ENCODE results near the gene GJA3. TPM values are rescaled to one million over a fixed set of nuclear protein-coding genes. Genes with fewer than 3 reads are reported as not detected.

Gene GJA3
- total RNA-seq, 2 experiments from 2014 or later = 1.0 TPM

DNA sequence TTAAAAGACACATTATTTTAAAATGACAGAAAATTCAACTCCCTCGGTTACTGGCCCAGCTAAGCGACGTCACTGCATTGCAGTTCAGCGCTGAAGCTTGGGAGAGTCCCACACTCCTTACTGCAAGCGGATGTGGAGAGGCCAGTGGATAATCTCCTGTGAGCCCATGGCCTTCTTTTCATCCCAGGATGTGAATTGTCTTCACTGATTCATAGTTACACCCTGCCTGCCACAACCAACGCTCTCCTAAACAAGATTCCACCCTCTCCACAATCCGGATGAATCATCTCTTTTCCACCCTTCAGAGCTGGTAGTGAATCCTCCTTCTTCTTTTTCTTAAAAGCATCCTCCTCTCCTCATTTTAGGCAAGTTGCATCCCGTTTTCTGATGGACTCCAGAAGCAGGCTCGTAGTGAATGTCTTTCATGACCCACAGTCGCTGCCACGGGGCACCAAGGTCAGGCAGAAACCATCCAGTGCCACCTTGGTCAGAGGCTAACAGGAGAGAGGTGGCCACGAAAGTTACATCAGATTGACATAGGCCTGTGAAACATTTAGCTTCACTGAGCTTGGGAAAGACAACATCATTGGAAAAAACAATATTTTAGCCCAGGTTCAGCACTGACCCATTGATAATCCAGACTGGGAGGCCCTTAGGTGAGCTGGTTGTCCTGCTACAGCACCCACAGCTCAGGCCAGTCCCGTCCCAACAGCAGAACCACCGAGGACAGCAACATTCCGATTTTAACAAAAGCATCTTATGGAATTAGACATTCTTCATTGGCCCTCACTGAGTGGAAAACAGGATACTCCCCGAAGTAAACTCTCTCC lies 29.8 kb upstream of the GJA3 start:
- Mint-ChIP-seq H3K36me3 (no peaks in the 10 kb centered on the region), H3K4me3 (no peak overlapping the region), H3K4me1 (peaks cover 20% of the 10 kb centered on the region), H3K27ac (no peak overlapping the region), H3K27me3 (peaks cover 47% of the 10 kb centered on the region), H3K9me3 (no peaks in the 10 kb centered on the region)
- no peak for DNase-seq

- H3K27me3 Mint-ChIP-seq = peaks cover 41% of the 10 kb centered on the region
- H3K9me3 Mint-ChIP-seq = no peaks in the 10 kb centered on the region
- H3K4me3 Mint-ChIP-seq = no peak overlapping the region
- no peaks in the 10 kb centered on the region for H3K36me3 Mint-ChIP-seq
- DNase-seq = no peak
- no peak overlapping the region for H3K27ac Mint-ChIP-seq
- H3K4me1 Mint-ChIP-seq = peaks cover 20% of the 10 kb centered on the region
These were observed 29.2 kb upstream of the GJA3 start for GRCh38 chr13:20190076-20190475.

- DNase-seq = peak; percentile 18
- peaks cover 29% of the 10 kb centered on the region for H3K27me3 Mint-ChIP-seq
- no peak overlapping the region for H3K4me3 Mint-ChIP-seq
- H3K9me3 Mint-ChIP-seq = no peaks in the 10 kb centered on the region
- H3K36me3 Mint-ChIP-seq = no peaks in the 10 kb centered on the region
- H3K4me1 Mint-ChIP-seq = peaks cover 10% of the 10 kb centered on the region
- no peak overlapping the region for H3K27ac Mint-ChIP-seq
These were observed 28.1 kb upstream of the GJA3 start for GRCh38 chr13:20188667-20189553.

DNA sequence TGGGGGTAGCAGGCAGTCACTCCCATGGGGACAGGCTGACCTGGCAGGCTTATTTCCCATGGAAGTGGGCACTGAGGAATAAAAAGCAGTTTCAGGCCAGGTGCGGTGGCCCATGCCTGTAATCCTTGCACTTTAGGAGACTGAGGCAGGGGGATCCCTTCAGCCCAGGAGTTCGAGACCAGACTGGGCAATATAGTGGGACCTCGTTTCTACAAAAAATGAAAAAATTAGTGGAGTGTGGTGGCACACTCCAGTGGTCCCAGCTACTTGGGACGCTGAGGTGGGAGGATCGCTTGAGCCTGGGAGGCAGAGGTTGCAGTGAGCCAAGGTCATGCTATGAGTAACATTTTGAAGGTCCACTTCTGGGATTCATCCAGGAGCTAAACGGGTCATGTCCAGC lies 25.9 kb upstream of the GJA3 start:
- DNase-seq = no peak
- no peak overlapping the region for H3K27ac Mint-ChIP-seq
- peaks cover 2% of the 10 kb centered on the region for H3K4me1 Mint-ChIP-seq
- H3K36me3 Mint-ChIP-seq = no peaks in the 10 kb centered on the region
- peaks cover 20% of the 10 kb centered on the region for H3K27me3 Mint-ChIP-seq
- no peaks in the 10 kb centered on the region for H3K9me3 Mint-ChIP-seq
- H3K4me3 Mint-ChIP-seq = no peak overlapping the region

DNA sequence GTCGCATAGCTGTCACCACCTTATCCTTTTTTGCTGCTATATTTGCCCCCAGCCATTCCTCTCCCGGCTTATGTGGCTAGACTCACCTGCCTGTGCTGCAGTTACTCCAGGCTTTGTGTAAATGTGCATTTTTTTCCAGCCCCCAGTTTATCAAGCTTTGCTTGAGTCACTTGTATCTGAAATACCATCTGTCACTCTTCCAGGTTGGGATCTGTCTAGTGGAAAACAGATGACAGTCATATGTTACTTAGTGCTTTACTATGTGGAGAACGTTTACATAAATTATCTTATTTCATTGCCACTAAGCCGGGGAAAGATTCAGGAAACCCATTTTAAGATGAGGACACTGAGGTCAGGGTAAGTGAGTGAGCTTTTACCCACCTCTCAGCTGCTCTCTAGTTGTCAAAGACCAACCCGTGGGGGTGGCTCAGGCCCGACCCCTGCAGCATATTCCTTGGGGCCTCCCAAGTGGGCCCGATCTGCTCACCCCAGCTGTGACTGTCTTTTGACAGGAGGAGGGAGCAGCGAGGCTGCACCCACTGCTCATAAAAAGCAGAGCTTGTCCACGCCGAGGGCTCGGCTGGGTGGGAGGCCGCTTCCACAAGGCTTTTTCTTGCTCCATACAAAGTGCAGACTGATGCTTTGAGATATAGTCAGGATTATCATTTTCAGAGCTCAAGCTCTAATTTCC lies 24.7 kb upstream of the GJA3 start:
- H3K27me3 Mint-ChIP-seq = peaks cover 16% of the 10 kb centered on the region
- no peak overlapping the region for H3K4me3 Mint-ChIP-seq
- no peaks in the 10 kb centered on the region for H3K36me3 Mint-ChIP-seq
- no peak overlapping the region for H3K27ac Mint-ChIP-seq
- no peaks in the 10 kb centered on the region for H3K4me1 Mint-ChIP-seq
- no peak for DNase-seq
- H3K9me3 Mint-ChIP-seq = no peaks in the 10 kb centered on the region

DNA sequence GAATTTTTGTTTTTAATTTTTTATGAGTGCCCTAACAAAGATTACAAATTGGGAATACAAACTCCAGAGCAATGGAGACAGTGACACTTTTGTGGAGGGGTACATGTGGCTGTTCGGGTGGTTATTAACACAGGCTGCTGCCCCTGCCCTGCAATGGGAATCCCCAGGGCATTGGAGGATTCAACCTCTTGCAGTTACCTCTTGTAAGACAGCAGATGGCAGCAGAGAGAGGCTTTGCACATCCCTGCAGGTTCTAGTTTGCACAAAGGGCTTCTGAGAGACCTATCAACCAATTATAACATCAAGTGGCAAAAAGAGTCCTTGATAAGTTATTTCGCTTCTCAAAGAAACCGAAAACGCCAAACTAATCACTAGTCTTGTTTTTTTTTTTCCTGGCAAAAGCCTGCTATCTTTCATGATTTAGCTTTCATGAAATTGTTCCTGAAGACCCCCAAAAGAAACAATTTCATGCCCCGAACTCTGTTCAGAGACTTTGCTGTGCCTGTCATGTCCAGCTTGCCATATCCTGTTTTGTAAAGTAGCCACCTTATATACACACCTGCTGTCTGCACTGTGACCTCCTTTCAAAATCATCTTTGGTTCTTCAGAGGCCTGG lies 21.5 kb upstream of the GJA3 start:
- H3K27ac Mint-ChIP-seq = no peak overlapping the region
- H3K36me3 Mint-ChIP-seq = no peaks in the 10 kb centered on the region
- no peak overlapping the region for H3K4me3 Mint-ChIP-seq
- no peaks in the 10 kb centered on the region for H3K4me1 Mint-ChIP-seq
- peaks cover 42% of the 10 kb centered on the region for H3K27me3 Mint-ChIP-seq
- H3K9me3 Mint-ChIP-seq = no peaks in the 10 kb centered on the region
- DNase-seq = peak; percentile 34

GRCh38 chr13:20181188-20181587 lies 20.3 kb upstream of the GJA3 start:
- Mint-ChIP-seq H3K4me1 (no peaks in the 10 kb centered on the region), H3K36me3 (no peaks in the 10 kb centered on the region), H3K4me3 (no peak overlapping the region), H3K9me3 (no peaks in the 10 kb centered on the region), H3K27ac (no peak overlapping the region), H3K27me3 (peaks cover 54% of the 10 kb centered on the region)
- no peak for DNase-seq

- DNase-seq = no peak
- Mint-ChIP-seq H3K9me3 (no peaks in the 10 kb centered on the region), H3K27ac (no peak overlapping the region), H3K4me1 (peaks cover 22% of the 10 kb centered on the region), H3K4me3 (no peak overlapping the region), H3K36me3 (no peaks in the 10 kb centered on the region), H3K27me3 (peaks cover 82% of the 10 kb centered on the region)
These were observed 17.3 kb upstream of the GJA3 start for GRCh38 chr13:20178156-20178555.

- H3K27ac Mint-ChIP-seq = no peak overlapping the region
- no peaks in the 10 kb centered on the region for H3K9me3 Mint-ChIP-seq
- H3K36me3 Mint-ChIP-seq = no peaks in the 10 kb centered on the region
- peaks cover 24% of the 10 kb centered on the region for H3K4me1 Mint-ChIP-seq
- peaks cover 86% of the 10 kb centered on the region for H3K27me3 Mint-ChIP-seq
- no peak for DNase-seq
- no peak overlapping the region for H3K4me3 Mint-ChIP-seq
These were observed 16.4 kb upstream of the GJA3 start for GRCh38 chr13:20177049-20177831.

DNA sequence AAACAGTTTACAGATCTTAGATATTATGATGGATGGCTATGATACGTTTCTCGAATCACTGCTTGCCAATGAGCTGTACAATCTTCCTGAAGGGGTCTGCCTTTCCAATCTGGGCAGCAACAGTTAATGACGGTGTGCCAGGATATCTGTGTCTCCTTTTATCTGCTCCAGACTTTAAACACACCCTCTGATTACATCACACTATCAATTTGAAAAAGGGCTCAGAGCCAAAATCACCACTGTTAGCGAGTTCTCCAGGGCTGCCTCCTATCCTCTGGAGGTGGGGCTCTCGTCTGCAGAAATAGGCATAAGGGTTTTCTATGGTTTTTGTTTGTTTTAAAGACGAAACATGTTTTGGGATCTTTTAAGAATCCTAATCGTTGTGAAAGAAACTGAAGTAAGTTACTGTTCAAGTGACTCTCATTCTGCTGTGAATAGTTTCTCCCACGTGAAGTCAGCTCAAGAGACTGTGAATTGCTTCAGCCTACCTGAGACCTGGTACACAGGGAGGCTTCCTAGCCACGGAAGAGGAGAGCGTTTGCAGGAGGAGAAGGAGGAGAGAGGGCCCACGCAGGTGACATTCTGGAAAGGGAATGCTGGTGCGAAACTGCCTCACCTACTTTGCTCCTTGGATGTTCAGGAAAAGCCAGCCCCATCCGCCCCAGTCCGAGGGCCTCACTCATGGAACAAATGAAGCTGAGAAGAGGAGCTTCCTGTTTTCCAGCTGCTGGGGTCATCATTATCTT lies 15.2 kb upstream of the GJA3 start:
- DNase-seq = no peak
- Mint-ChIP-seq H3K4me1 (peaks cover 24% of the 10 kb centered on the region), H3K27ac (no peak overlapping the region), H3K4me3 (no peak overlapping the region), H3K36me3 (no peaks in the 10 kb centered on the region), H3K27me3 (peaks cover 84% of the 10 kb centered on the region), H3K9me3 (no peaks in the 10 kb centered on the region)

- Mint-ChIP-seq H3K9me3 (no peaks in the 10 kb centered on the region), H3K4me3 (no peak overlapping the region), H3K4me1 (peaks cover 24% of the 10 kb centered on the region), H3K27me3 (peaks cover 86% of the 10 kb centered on the region), H3K36me3 (no peaks in the 10 kb centered on the region), H3K27ac (no peak overlapping the region)
- DNase-seq = no peak
These were observed 14.5 kb upstream of the GJA3 start for GRCh38 chr13:20175406-20175794.

DNA sequence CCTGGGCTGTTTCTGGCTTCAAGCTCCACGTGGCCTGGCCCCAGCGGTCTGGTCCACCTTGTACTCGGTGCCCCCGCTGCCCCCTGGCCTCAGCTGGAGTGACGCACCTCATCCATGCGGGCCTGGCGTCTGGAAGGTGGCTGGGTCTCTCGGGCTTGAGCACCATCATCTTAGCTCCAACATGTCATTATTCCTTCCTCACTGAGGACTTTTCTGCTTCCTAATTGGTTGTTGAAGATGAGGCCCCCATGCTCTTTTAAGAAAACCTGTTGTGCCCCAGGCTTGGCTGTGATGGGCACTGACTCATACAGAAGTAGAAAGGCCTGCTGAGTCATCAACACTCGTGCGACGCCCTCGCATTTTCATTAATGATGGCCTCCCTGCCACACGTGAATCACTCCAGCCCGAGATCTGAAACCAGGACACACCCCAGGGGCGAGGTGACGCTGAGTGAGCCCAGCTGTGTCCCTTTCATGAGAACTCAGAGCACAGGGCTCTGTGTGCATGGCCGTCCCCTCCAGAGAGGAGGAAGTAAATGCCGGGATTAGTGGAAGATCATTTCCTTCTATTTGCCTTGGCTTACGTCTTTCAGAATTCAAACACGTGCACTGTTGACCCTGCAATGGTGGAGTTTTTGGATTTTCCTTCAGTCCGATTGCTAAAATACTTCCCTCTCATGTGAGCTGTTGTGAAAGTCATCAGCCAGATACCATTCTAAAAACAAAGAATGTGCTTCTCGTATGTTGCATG lies 14.0 kb upstream of the GJA3 start:
- no peak overlapping the region for H3K4me3 Mint-ChIP-seq
- peaks cover 24% of the 10 kb centered on the region for H3K4me1 Mint-ChIP-seq
- peak; percentile 81 for DNase-seq
- peaks cover 86% of the 10 kb centered on the region for H3K27me3 Mint-ChIP-seq
- H3K36me3 Mint-ChIP-seq = no peaks in the 10 kb centered on the region
- H3K9me3 Mint-ChIP-seq = no peaks in the 10 kb centered on the region
- H3K27ac Mint-ChIP-seq = peak overlapping the region; percentile 15

- no peak overlapping the region for H3K27ac Mint-ChIP-seq
- DNase-seq = no peak
- H3K9me3 Mint-ChIP-seq = no peaks in the 10 kb centered on the region
- H3K4me3 Mint-ChIP-seq = peak overlapping the region; percentile 5
- no peaks in the 10 kb centered on the region for H3K36me3 Mint-ChIP-seq
- peaks cover 28% of the 10 kb centered on the region for H3K4me1 Mint-ChIP-seq
- H3K27me3 Mint-ChIP-seq = peaks cover 79% of the 10 kb centered on the region
These were observed 12.4 kb upstream of the GJA3 start for GRCh38 chr13:20173116-20173746.
